Breast epithelium (tissue), 3 donors: ENCODE measurements around the gene RNF220.

ENCODE experiments used
- CTCF ChIP-seq, 3 donors: fragments of 450-650 bp; IDR thresholded peaks; one replicate each; pipeline ENCODE4 v1.5.1; 2016 to 2017; ENCODE audit warnings: antibody characterized with exemption in 3 of 3, mild to moderate bottlenecking in 3 of 3, moderate library complexity in 3 of 3
- POLR2A ChIP-seq: fragments of 450-650 bp; IDR thresholded peaks from one replicate; pipeline ENCODE4 v1.6.1; 2016; ENCODE audit warnings: antibody characterized with exemption, mild to moderate bottlenecking, moderate library complexity
- POLR2AphosphoS5 ChIP-seq, 3 donors: sonication (generic); formaldehyde crosslinking; IDR thresholded peaks; one replicate each; pipeline ENCODE4 v1.6.1; 2017; ENCODE audit warnings: antibody characterized with exemption in 3 of 3

DNA sequence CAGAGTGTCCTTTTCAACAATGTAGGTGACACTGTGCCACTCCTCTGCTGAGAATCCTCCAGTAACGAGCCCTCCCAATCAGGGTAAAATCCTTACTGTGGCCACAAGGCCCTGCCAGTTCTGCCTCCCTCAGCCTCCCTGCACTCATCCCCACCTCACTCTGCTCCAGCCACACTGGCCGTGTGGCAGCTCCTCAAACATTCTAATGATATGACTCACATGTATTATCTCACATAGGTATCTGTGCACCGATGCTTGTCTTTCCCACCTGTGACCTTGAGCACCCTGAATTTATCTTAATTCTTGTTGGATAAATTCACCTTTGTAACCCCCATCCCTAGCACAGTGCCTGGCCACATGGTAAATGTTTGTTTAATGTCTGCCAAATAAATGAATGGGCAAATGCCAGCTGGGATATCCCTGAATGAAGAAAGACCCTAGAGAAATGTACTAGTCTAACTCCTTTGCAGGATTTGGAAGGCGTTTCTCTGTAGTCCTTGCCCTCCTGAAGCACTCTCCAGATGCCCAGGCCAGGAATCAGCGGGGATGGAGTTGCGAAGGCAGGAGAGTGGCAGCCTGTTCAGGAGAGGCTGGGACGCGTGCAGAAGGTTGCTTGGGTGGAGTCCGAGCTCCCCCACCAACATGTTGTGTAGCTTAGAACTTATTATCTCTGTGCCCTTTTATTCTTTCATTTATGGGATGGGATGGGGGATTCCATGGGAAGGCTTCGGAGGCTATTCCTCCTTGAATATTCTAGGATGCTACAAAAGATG is 163.3 kb downstream of the RNF220 start:
- TF ChIP-seq CTCF (IDR thresholded peaks at IDR 0.05) (no peak), POLR2AphosphoS5 (IDR thresholded peaks at IDR 0.05) (no peak), POLR2A (no peak)
